KMS-11 (cell line): Measurements from ENCODE around the gene ABHD1.

Source experiments
- H2AFZ ChIP-seq: fragments of 200-600 bp; sonication (generic); 2 replicates; pipeline ENCODE4 v1.6.1; 2016; ENCODE audit warnings: antibody characterized with exemption, mixed run types, low read depth
- H3K27ac ChIP-seq: fragments of 200-600 bp; sonication (generic); 2 replicates; pipeline ENCODE4 v1.6.1; 2016; ENCODE audit warnings: mild to moderate bottlenecking, mixed run types
- H3K27me3 ChIP-seq: fragments of 200-600 bp; sonication (generic); 2 replicates; pipeline ENCODE4 v1.6.1; 2017; ENCODE audit warnings: mild to moderate bottlenecking, low read depth, mixed run types, moderate library complexity; ENCODE audit not compliant: insufficient read depth
- H3K36me3 ChIP-seq: fragments of 200-600 bp; sonication (generic); 2 replicates; pipeline ENCODE4 v1.6.1; 2017; ENCODE audit warnings: mild to moderate bottlenecking, mixed run types; ENCODE audit not compliant: insufficient read depth
- H3K4me1 ChIP-seq: fragments of 200-600 bp; sonication (generic); 2 replicates; pipeline ENCODE4 v1.6.1; 2016; ENCODE audit warnings: mild to moderate bottlenecking, low read depth, mixed run types; ENCODE audit not compliant: poor library complexity, severe bottlenecking
- H3K4me2 ChIP-seq: fragments of 200-600 bp; sonication (generic); 2 replicates; pipeline ENCODE4 v1.7.0; 2016; ENCODE audit warnings: mild to moderate bottlenecking, mixed run types
- H3K4me3 ChIP-seq: fragments of 200-600 bp; sonication (generic); IDR thresholded peaks from 2 replicates; pipeline ENCODE4 v1.6.1; 2017; ENCODE audit warnings: low read depth, low read length, mixed read lengths; ENCODE audit not compliant: insufficient read depth
- H3K79me2 ChIP-seq: fragments of 200-600 bp; sonication (generic); 2 replicates; pipeline ENCODE4 v1.6.1; 2016; ENCODE audit warnings: low read depth, mixed run types; ENCODE audit not compliant: insufficient read depth
- H3K9ac ChIP-seq: fragments of 200-600 bp; sonication (generic); 2 replicates; pipeline ENCODE4 v1.6.1; 2016; ENCODE audit warnings: mild to moderate bottlenecking, mixed run types
- H4K20me1 ChIP-seq: fragments of 200-600 bp; sonication (generic); 2 replicates; pipeline ENCODE4 v1.6.1; 2016; ENCODE audit warnings: mild to moderate bottlenecking, mixed run types; ENCODE audit not compliant: insufficient read depth
- CTCF ChIP-seq: fragments of 200-600 bp; sonication (generic); conservative IDR thresholded peaks from 2 replicates; pipeline ENCODE4 v1.6.1; 2017; ENCODE audit warnings: low read depth, mild to moderate bottlenecking, antibody characterized with exemption, low read length, moderate library complexity, mixed read lengths

ABHD1 gene

GRCh38 chr2:27138111-27138510, 14.5 kb downstream of the ABHD1 start:
- Histone ChIP-seq H3K4me3 (no peak overlapping the region), H3K27me3 (no peaks in the 10 kb centered on the region), H3K4me2 (no peak overlapping the region), H3K36me3 (no peaks in the 10 kb centered on the region), H3K4me1 (peaks cover 4% of the 10 kb centered on the region), H3K27ac (no peak overlapping the region), H2AFZ (no peak overlapping the region), H3K79me2 (peaks cover 12% of the 10 kb centered on the region; the same call in 1 of the 2 replicates), H4K20me1 (no peaks in the 10 kb centered on the region), H3K9ac (no peak overlapping the region)
- no peak for TF ChIP-seq CTCF

- no peak within 1 kb of the TSS for H2AFZ ChIP-seq
- H3K9ac ChIP-seq: no peak within 1 kb of the TSS
- no peak within 1 kb of the TSS for H3K4me3 ChIP-seq
- H3K79me2 ChIP-seq: no peaks in the 10 kb centered on the region
- H3K4me2 ChIP-seq: no peak within 1 kb of the TSS
- TF ChIP-seq CTCF: no peak
- H3K36me3 ChIP-seq: no peaks in the 10 kb centered on the region
- no peaks in the 10 kb centered on the region for H3K27me3 ChIP-seq
- H3K27ac ChIP-seq: no peak within 1 kb of the TSS
- no peaks in the 10 kb centered on the region for H4K20me1 ChIP-seq
- H3K4me1 ChIP-seq: no peaks in the 10 kb centered on the region
These were observed 15.7 kb downstream of the ABHD1 start, which contains the start of gene PRR30 for GRCh38 chr2:27139310-27139709. Gene PRR30 (minus strand): TSS chr2:27139410. CDS start chr2:27138329, 1,081 bp downstream.

GRCh38 chr2:27143285-27143684, 19.7 kb downstream of the ABHD1 start:
- TF ChIP-seq CTCF: no peak
- Histone ChIP-seq H3K4me3 (no peak overlapping the region), H3K4me1 (no peaks in the 10 kb centered on the region), H2AFZ (no peak overlapping the region), H3K27me3 (no peaks in the 10 kb centered on the region), H3K36me3 (no peaks in the 10 kb centered on the region), H3K79me2 (no peaks in the 10 kb centered on the region), H3K9ac (no peak overlapping the region), H3K27ac (no peak overlapping the region), H3K4me2 (no peak overlapping the region), H4K20me1 (no peaks in the 10 kb centered on the region)

GRCh38 chr2:27145682-27146081, 22.1 kb downstream of the ABHD1 start:
- H3K9ac ChIP-seq: no peak overlapping the region

More at GRCh38 chr2:27145682-27146081, 22.1 kb downstream of the ABHD1 start:
- Histone ChIP-seq H4K20me1 (no peaks in the 10 kb centered on the region), H3K27ac (no peak overlapping the region), H3K4me3 (no peak overlapping the region), H3K27me3 (no peaks in the 10 kb centered on the region), H3K79me2 (no peaks in the 10 kb centered on the region), H3K4me2 (no peak overlapping the region), H2AFZ (no peak overlapping the region), H3K4me1 (no peaks in the 10 kb centered on the region), H3K36me3 (no peaks in the 10 kb centered on the region)
- no peak for TF ChIP-seq CTCF
